SIG-M5 treated with dmso at 0.1 percent for 504 hours (cell line): ENCODE data around the gene GPATCH8.
"Not testable (repeated sequence)": the region's sequence is repeated elsewhere in the genome, so short reads cannot be mapped to it uniquely, and the experiment has no call there.

Experiments used
- DNase-seq: peaks from one replicate; lab custom pipeline; 2025; ENCODE audit not compliant: unreplicated experiment; lab: John Stamatoyannopoulos, UW

GPATCH8 gene

DNA sequence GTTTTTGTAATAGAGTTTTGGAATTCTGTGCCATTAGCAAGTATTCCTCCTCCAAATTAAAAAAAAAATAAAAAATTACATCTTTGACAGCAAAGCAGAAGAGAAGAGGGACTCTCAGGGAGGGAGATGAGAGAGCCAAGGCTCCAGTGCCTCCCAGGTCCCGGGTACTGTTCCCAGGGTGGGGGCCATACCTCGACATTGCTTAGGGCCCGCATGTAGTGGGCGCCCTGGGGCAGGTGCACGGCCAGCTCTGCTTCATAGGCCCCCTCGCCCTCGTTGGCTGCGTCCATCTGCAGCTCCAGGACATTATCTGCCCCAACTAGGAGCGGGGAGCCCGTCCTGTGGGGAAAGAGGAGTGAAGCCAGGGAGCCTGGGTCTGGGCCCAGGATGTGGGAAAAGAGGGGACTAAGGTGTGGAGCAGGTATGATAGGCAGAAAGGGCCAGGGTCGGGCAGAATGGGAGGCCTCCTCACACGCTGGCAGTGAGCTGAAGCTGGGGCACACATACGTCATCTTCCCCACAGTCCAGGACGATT lies 125.0 kb downstream of the GPATCH8 start:
- no peak for DNase-seq

DNA sequence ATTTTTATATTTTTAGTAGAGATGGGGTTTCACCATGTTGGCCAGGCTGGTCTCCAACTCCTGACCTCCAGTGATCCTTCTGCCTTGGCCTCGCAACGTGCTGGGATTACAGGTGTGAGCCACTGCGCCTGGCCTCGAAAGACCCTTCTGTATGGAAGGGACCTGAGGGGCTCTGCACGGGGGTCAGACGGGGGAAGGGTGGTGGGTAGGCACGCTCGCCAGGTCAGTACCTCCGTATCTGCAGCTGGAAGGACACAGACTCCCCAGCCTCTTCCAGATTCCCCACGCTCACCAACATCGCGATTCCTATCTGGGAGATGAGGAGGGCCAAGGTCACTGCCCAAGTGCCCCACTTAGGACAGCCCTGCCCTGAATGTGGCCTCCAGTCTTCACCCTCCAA lies 126.4 kb downstream of the GPATCH8 start:
- DNase-seq = no peak

DNA sequence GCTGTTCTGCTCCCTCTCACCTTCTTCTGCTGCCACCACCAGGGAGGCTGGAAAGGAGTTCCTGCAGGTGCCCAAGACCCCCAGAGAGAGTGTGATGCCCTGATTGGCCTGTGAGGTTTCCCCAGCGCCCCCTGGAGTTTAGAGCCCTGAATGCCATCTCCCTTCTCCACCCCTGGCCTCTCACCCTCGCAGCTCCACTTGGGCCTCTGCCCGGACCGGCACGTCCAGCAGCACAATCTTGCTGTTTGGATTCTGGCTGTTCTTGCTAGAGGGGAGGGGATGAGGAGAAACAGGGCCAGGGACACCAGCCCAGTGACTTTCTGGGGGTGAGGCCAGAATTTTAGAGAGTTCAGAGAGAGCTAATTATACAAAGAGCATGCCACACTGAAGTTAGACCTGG lies 127.1 kb downstream of the GPATCH8 start:
- no peak for DNase-seq

DNA sequence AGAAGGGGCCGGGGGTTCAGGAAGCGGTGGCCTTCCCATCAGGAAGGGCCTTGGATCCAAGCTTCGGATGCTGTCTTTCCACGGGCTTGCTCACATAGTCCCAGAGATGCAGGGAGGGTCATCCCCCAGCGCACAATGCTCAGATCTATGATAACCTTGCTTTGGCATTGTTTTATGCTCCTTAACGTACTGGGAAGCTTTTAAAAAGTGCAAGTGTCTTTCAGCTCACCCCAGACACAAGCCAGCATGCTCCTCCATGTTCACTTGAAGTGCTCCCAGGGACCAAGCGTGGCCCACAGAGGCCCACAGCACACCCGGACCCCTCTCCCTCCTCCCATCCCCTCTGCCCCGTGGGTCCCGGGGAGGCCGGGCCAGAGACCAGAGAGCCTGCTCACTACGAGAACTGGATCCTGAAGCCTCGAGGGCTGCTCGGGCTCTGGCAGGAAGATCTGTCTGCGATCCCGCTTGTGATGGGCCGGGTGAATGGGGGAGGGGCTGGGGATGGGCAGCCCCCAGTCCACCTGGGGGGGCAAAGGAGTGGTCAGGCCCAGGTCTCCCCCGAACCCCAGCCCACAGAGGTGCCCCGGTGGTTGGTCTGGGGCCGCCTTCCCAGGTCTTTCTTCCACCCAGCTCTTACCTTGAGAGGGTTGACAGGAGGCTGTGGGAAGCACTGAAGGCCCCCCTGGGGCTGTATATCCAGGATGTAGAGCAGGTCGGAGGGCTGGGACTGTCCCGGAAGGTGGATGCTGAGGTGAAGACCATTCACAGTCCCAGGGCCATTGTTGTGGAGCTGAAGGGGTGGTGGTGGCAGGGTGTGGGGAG lies 127.8 kb downstream of the GPATCH8 start:
- DNase-seq = no peak

DNA sequence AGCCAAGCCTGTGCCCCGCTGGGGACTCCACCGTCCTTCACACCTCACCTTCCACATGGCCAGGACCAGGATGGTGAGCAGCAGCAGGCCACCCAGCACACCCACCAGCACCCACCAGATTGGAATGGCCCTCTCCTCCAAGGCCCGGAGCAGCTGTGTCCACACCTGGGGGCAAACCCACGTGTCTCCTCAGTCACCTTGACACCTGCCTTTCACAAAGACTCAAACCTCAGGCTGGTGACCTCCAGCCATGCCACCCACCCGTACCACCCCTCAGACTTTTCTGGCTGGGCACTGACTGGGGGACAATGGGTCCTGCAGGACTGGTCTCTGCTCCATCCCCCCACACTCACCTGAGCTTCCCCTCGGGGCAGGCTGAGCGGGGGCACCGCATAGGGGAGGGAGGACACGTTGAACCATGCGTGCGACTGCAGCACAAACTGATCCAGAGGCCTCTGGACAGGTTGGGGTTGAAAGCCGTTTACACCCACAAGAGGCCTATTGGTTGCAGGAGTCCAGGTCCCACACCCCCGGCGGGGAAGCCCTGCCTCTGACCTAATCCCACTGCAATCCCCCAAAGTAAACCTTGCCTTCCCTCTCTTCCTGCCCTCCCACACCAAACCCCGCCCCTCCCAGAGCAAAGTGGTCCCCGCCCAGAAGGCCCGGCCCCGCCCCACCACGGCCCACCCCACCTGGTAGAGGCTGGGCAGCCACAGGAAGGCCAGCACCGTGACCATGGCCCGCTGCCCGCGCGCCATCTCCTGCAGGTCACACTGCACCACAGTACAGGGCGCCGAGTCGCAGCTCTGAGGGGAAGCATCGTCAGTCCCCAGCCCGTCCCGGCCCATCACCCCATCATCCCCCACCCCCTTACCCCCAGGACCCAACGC lies 128.7 kb downstream of the GPATCH8 start:
- no peak for DNase-seq

DNA sequence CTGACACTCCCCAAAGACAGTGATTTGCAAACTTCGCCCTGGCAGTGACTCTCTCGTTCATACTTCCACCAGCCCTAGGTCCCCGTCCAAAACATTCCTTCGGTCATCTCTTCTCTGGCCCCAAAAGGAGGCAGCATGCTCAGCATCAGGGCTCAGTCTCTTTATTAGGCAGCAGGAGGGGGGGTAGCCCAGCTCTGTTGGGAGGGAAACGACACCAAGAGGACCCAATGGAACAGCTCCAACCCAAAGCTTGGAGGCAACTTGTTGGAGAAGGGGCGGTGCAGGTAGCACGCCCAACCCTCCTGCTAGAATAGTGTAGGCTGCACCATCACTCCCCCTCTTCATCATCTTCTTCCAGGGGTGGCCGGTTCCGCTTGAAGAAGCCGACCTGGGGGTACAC lies 131.2 kb downstream of the GPATCH8 start:
- DNase-seq = no peak

DNA sequence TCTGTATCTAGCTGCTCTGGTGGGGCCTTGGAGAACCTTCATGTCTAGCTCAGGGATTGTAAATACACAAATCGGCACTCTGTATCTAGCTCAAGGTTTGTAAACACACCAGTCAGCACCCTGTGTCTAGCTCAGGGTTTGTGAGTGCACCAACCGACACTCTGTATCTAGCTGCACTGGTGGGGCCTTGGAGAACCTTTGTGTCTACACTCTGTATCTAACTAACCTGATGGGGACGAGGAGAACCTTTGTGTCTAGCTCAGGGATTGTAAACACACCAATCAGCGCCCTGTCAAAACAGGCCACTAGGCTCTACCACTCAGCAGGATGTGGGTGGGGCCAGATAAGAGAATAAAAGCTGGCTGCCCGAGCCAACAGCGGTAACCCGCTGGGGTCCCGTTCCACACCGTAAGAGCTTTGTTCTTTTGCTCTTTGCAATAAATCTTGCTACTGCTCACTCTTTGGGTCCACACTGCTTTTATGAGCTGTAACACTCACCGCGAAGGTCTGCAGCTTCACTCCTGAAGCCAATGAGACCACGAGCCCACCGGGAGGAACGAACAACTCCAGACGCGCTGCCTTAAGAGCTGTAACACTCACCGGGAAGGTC lies 133.7 kb downstream of the GPATCH8 start:
- DNase-seq = not testable (repeated sequence)

DNA sequence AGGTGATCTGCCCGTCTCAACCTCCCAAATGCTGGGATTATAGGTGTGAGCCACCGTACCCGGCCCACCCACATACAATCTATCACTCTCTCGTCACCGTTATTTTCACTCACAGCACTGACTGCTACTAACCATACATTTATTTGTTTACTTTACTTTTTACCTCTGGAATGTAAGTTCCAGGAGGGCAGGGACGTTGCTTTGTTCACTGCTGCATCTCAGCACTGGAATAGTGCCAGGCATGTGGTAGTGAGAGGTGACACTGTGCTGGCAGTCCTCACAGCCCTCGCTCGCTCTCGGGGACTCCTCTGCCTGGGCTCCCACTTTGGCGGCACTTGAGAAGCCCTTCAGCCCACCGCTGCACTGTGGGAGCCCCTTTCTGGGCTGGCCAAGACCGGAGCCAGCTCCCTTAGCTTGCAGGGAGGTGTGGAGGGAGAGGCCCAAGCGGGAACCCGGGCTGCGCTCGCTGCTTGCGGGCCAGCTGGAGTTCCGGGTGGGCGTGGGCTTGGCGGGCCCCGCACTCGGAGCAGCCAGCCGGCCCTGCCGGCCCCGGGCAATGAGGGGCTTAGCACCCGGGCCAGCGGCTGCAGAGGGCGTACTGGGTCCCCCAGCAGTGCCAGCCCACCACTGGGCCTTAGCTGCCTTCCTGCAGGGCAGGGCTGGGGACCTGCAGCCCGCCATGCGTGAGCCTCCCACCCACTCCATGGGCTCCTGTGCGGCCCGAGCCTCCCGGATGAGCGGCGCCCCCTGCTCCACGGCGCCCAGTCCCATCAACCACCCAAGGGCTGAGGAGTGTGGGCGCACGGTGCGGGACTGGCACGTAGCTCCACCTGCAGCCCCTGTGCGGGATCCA lies 134.6 kb downstream of the GPATCH8 start:
- DNase-seq = not testable (repeated sequence)

DNA sequence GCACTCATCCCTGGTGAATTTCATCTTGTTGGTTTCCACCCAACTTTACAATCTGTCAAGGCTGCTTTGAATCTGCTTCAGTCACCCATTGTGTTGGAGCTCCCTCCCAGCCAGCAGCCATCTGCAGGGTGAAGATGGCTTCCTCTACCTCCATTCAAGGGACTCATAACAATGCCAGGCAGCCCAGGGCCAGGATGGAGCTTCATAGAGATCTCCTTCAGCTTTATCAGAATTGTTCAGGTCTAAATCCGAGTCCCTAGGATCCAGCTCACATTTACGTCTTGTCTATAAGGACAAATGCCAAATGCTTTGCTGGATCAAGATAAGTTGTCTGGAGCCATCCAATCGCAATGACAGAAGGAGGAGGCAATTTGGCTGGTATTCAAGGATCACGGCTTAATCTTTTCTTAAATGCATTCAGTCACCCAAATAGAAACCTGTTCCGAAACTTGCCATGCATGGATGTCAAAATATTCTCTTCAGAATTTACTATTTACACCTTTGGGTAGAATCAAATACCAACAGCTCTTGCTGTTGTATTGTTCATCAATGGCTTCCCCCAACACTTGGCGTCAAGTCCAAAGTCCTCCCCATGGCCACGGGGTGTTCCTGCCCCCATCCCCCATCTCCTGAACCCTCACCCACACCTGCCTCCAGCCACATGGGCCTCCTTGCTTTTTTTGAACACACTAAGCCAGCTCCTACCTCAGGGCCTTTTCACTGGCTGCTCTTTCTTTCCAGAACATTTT lies 135.8 kb downstream of the GPATCH8 start:
- DNase-seq = no peak

DNA sequence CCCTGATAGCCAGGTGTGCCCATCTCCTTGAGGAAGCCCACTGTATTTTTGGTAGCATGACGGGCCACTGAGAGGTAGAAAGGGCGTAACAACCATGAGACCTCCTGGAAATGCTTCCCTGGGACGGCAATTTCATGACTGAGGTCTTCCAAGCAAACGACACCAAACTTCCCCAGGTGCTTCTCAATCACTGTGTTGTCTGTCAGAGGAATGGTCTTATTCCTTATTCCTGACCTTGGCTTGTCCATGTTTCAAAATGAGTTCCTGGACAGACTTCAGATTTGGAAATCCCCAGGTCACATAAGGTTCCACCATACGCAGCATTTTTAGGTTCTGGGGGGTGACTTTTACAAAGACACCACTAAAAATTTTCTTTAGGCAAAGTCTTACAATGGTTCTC lies 138.2 kb downstream of the GPATCH8 start:
- not testable (repeated sequence) for DNase-seq

DNA sequence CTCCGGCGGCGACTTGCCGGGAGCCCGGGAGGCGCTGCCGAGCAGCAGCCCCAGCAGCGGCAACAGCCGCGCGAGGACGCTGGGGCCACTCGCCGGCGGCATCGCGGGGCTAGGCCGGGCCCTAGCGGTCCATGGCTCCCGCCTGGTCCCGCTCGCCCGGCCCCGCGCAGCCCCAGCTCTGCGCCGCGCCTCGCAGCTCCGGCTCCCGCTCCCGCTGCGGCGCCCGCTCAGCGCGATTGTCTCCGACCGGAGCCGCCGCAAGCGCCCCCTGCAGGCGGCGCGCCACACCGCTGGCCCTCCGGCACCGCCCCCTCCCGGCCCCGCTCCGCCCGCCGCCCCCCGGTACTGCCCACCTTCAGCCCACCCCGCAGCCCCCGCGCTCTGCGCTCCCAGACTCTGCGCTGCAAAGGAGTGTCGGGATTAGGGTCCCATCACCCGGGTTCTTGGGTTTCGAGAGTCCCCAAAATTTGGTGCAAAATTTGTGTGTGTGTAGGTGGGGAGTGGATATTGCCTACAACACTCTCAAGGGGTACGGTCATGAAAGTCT lies 139.5 kb downstream of the GPATCH8 start, which contains the start of gene FAM171A2:
FAM171A2 (minus strand) TSS at position 241 of the 547 bp plus-strand sequence; CDS start at position 102, 139 bp downstream.
- no peak for DNase-seq

DNA sequence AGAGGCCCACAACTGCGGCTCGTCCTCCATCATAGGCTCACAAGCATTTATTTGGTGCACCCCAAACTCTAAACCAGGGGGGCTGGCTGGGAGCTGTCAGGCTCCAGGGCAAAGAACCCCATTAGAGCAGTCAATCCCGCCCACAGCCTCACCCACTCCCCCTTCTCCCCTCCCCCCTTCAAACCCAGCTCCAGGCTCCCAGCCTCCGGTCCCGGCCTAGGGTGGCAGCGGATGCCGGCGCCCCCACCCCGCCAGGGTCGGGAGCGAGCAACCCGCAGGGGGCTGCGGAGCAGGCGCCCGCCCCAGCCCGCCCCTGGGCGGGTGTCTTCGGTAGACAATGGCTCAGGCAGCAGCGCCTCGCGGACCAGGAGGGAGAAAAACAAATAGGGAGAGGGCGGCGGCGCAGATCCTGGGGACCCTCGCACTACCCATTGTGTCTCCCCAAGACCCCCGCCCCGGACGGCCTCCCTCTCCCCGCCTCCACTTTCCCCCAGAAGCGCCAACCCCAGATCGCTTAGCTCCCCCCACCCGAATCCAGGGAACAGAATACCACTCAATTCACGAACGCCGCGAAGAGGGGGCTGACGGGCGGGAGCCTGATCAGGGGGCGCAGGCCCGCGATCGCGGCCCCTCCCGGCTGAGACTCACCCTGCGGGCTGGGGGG lies 140.1 kb downstream of the GPATCH8 start:
- no peak for DNase-seq

DNA sequence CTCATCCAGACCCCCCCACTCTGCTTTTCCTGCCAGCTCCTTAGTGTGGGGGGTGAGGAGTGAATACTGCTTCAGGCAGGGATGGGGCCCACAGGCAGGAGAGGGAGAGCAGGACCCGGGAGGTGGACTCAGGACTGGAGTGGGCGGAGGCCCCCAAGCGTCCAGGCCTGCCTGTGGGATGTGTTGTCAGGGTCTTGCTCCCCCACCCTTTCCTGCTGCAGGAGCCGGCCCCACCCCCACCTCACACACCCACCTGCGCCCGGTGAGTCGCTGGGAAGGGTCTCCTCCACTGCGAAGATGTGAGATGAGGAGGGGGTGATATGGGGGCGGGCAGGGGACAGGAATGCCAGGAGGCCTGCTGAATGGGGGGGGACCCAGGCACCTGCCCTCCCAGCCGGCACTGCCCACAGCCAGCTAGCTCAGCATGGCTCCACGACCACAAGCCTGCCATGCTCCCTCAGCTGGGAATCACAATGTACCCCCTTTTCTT lies 140.7 kb downstream of the GPATCH8 start:
- no peak for DNase-seq

DNA sequence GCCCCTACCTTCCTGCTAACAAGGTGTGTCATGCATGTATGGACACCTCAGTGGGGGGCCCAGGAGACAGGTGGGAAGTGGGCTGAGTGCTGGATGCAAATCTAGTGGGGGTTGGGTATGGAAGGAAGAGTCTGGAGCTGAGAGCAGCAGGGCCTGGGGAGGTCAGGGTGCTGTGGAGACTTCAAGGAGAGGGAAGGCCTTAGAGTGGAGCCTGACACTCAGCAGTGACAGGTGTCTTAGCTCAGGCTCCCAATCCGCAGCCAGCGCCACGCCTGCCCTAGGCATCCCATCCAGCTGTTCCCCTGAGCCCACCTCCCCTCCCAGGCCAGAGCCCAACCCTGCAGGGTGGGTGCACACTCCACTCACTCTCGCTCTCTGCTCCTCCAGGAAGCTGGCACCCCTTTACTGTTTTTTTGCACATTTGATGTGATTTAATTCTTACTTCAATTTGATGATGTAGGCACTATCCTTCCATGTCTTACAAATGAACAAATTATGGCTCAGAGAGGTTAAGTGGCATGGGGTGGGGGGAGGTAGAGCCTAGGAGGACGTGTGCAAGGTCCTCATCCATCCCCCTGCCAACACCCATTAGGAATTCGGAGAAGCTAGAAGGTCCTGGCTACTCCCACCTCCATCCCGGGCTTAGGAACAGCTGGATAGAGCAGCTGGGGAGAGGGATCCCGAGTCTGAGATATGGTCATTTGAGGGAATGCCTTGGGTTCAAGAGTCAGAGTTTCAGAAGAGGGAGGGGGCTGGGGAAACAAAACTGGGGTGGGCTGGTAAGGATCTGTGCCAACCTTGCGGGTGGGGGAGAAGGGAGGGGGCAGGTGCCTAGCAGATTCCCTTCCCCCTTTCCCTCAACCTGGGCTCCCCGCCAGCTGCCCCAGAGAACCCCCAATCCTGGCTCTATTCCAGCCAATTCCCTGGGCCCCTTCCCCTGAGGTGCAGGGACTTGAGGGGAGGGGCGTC lies 141.6 kb downstream of the GPATCH8 start:
- DNase-seq = no peak

DNA sequence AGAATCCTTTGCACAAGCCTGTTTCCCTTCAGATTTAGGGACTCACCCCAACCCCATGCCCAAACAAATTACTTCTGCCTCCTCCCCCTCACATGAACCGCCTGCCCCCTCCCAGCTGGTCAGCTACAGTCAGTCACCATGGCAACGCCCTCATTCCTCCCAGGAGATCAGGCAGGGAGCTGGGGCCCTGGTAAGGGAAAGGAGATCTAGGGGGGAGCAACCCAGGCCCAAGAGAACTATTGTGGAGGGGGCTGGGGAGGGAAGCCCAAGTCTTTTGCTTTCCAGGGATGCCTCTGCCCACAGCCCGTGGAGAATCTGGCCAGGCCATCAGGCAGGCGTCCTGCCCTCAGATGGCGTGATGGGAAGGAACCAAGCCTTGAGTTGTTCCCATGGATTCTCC lies 142.4 kb downstream of the GPATCH8 start:
- no peak for DNase-seq

DNA sequence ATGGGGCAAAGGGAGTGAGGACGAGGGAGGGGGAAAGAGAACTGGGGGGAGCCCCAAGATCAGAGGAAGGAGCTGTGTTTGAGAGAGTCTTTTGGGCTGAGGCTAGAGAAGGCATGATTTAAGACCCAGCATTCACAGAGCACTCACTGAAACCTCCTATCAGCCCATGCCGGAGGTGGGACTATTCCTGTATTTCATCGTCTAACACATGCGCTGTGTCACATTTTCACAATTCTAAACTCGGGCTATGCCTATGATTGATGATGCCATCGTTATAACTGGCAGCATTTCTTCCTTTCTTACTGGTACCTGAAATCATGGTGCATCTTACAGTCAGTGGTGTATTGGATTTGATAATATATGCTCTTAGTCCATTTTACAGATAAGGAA lies 143.1 kb downstream of the GPATCH8 start:
- DNase-seq = no peak

DNA sequence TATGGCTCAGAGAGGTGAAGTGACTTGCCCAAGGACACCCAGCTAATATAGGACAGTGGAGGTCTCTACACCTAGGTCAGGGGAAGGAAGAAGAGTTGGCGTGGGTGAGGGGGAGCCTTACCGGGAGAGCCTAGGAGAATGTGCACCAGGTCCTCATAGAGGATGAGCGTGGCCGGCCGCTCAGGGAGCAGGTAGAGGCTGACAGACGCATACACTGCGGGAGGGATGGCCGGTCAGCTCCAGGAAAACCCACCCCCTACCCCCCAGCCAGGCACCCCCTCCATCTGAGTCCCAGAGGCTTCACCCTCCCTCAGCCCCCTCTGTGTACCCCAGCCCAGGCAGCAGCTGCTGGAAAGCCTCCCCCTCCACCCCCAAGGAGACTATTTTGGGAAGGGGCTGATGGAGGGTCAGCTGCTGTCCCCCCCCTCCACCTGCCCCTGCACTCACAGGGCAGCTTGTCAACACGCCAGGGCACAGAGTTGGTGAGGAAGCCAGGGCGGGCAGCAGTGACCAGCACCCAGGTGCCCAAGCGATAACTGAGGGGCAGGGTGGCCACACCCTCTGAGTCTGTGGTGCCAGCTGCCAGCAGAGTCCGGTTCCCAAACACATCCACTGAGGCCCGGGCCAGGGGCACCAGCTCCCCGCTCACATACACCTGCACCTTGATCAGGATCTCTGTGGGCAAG lies 143.6 kb downstream of the GPATCH8 start:
- no peak for DNase-seq
